Measurements from ENCODE around the gene MYH14. TPM values are rescaled to one million over a fixed set of nuclear protein-coding genes. Genes with fewer than 3 reads are reported as not detected.

The MYH14 gene
- total and polyA plus RNA-seq, 2 of the 13 experiments (the other 11 are each of a cell fraction or from before 2014, with no cell fraction given) = 5.5 to 5.8 TPM

- H3K36me3 ChIP-seq (replicated peaks in 1 of 2; ENCODE audit: control insufficient read depth in 1 of 2, insufficient read depth in 2 of 2, low read length in 2 of 2) = no peaks in the 10 kb centered on the region; a peak in 1 of 5 replicates
- CTCF ChIA-PET (ENCODE audit: low intra/inter-chr PET ratio, low total read pairs) = no interaction called here
- H3K9me3 ChIP-seq (ENCODE audit: low read length) = no peaks in the 10 kb centered on the region
- H3K4me2 ChIP-seq (ENCODE audit: low read depth, low read length) = no peak overlapping the region
- no peak for ATAC-seq
- no peaks in the 10 kb centered on the region for H4K20me1 ChIP-seq (ENCODE audit: insufficient read depth, low read length)
- DNase-seq (ENCODE audit: low spot score) = no peak
- no peak for FAIRE-seq
- no peak for TF ChIP-seq ZSCAN12 (CRISPR knock-in tag; IDR thresholded peaks at IDR 0.05)
- TF ChIP-seq ZKSCAN5 (CRISPR knock-in tag; IDR thresholded peaks at IDR 0.05) = no peak
- no peak for TF ChIP-seq IRF1 (CRISPR knock-in tag; IDR thresholded peaks at IDR 0.05; ENCODE audit: low read depth)
- TF ChIP-seq KDM6A (CRISPR knock-in tag; IDR thresholded peaks at IDR 0.05; ENCODE audit: low read depth) = no peak
- TF ChIP-seq CBX1 (IDR thresholded peaks at IDR 0.05; ENCODE audit: low read depth) = no peak
- TF ChIP-seq RNF219 (CRISPR knock-in tag; IDR thresholded peaks at IDR 0.05) = no peak
- TF ChIP-seq ATF6 (CRISPR knock-in tag; conservative IDR thresholded peaks at IDR 0.05) = no peak
- no peak for TF ChIP-seq ZNF468 (CRISPR knock-in tag; IDR thresholded peaks at IDR 0.05)
- POLR2A ChIA-PET = no interaction called here
- no peak overlapping the region for H3K27ac ChIP-seq (ENCODE audit: extremely low read length, insufficient read depth, low read length)
- H2AFZ ChIP-seq (ENCODE audit: low read length) = no peak overlapping the region
- BruUV-seq (replicated peaks) = no TSS peak
- no peaks in the 10 kb centered on the region for H3K79me2 ChIP-seq (ENCODE audit: insufficient read depth, low read length)
- in situ Hi-C loops (cut with HindIII; ENCODE audit: extremely low pct_ligation_motif_present, low pct_unique_long_range_greater_than_20kb) (no loop called here), intact Hi-C loops (cut with micrococcal nuclease; ENCODE audit: unreplicated experiment) (no loop called here)
- H3K4me1 ChIP-seq (ENCODE audit: insufficient read depth, low read length) = peaks cover 13% of the 10 kb centered on the region
- WGBS (ENCODE audit: low lambda C conversion rate) = 84% methylated on average over 39 of the region's 40 CpGs
- no peak overlapping the region for H3K4me3 ChIP-seq (replicated peaks in 1 of 3; ENCODE audit: insufficient read depth in 1 of 3, low read depth in 2 of 3, low read length in 3 of 3)
- no peak overlapping the region for H3K9ac ChIP-seq (ENCODE audit: insufficient read depth, low read depth, low read length)
- no peaks in the 10 kb centered on the region for H3K27me3 ChIP-seq (ENCODE audit: control insufficient read depth in 1 of 2, insufficient read depth in 2 of 2, low read length in 2 of 2)
Observed at GRCh38 chr19:50314724-50315708, 111.6 kb downstream of the MYH14 start.
